ENCODE results near the gene TOMM7. TPM values are rescaled to one million over a fixed set of nuclear protein-coding genes. Genes with fewer than 3 reads are reported as not detected.

Gene TOMM7
- total RNA-seq, 1 donor from 2014 or later = 292 TPM

DNA sequence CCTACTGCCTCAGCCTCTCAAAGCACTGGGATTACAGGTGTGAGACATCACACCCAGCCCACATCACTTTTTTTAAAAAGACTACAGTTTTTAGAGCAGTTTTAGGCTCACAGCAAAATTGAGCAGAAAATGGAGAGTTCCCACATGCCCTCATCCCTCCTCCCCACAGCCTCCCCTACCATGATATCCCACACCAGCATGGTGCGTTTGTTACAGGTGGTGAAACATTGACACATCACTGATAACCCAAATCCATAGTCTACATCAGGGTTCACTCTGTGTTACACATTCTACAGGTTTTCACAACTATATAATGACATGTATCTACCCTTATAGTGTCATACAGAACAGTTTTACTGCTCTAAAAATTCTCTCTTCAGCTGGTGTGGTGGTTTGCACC, 24.3 kb upstream of the TOMM7 start:
- TF ChIP-seq, protein P1, sequence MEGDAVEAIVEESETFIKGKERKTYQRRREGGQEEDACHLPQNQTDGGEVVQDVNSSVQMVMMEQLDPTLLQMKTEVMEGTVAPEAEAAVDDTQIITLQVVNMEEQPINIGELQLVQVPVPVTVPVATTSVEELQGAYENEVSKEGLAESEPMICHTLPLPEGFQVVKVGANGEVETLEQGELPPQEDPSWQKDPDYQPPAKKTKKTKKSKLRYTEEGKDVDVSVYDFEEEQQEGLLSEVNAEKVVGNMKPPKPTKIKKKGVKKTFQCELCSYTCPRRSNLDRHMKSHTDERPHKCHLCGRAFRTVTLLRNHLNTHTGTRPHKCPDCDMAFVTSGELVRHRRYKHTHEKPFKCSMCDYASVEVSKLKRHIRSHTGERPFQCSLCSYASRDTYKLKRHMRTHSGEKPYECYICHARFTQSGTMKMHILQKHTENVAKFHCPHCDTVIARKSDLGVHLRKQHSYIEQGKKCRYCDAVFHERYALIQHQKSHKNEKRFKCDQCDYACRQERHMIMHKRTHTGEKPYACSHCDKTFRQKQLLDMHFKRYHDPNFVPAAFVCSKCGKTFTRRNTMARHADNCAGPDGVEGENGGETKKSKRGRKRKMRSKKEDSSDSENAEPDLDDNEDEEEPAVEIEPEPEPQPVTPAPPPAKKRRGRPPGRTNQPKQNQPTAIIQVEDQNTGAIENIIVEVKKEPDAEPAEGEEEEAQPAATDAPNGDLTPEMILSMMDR (IDR thresholded peaks at IDR 0.05) = no peak
- H3K4me1 Mint-ChIP-seq (ENCODE audit: unreplicated experiment) = peaks cover 32% of the 10 kb centered on the region
- no peaks in the 10 kb centered on the region for H3K36me3 Mint-ChIP-seq (ENCODE audit: unreplicated experiment)
- H3K9me3 Mint-ChIP-seq (ENCODE audit: unreplicated experiment) = no peaks in the 10 kb centered on the region
- no peak overlapping the region for H3K4me3 Mint-ChIP-seq (ENCODE audit: unreplicated experiment)
- no peaks in the 10 kb centered on the region for H3K27me3 Mint-ChIP-seq (ENCODE audit: unreplicated experiment)
- no peak overlapping the region for H3K27ac Mint-ChIP-seq (ENCODE audit: unreplicated experiment)
- DNase-seq (ENCODE audit: extremely low spot score, unreplicated experiment) = no peak

DNA sequence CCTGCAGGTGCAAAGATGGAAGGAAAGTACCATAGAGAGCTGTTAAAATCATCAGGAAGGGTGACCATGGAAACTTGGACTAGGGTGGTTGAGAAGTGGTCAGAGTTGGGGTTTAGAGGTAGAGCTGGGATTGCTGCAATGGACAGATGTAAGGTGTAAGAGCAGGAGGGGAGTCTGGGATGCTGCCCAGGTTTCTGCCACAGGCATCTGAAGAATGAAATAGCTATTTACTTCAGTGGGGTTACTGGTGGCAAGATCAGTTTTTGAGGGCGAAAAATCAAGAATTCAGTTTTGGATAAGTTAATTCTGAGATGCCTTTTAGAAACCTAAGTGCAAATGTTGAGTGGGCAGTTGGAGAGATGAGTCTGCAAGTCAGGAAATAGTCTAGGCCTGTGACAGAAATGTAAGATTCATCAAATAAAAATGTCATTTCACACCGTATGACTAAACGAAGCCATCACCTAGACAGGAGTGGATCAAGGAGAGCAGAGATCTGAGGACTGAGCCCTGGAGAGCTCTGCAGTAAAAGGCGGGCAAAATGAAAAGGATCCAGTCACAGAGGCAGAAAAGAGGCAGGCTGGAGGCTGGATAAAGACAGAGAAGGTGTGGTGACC, 22.7 kb upstream of the TOMM7 start:
- Mint-ChIP-seq H3K4me1 (ENCODE audit: unreplicated experiment) (peaks cover 25% of the 10 kb centered on the region), H3K9me3 (ENCODE audit: unreplicated experiment) (no peaks in the 10 kb centered on the region), H3K36me3 (ENCODE audit: unreplicated experiment) (no peaks in the 10 kb centered on the region), H3K27me3 (ENCODE audit: unreplicated experiment) (no peaks in the 10 kb centered on the region), H3K4me3 (ENCODE audit: unreplicated experiment) (no peak overlapping the region), H3K27ac (ENCODE audit: unreplicated experiment) (no peak overlapping the region)
- TF ChIP-seq, protein P1 (IDR thresholded peaks at IDR 0.05) = no peak
- no peak for DNase-seq (ENCODE audit: extremely low spot score, unreplicated experiment)

DNA sequence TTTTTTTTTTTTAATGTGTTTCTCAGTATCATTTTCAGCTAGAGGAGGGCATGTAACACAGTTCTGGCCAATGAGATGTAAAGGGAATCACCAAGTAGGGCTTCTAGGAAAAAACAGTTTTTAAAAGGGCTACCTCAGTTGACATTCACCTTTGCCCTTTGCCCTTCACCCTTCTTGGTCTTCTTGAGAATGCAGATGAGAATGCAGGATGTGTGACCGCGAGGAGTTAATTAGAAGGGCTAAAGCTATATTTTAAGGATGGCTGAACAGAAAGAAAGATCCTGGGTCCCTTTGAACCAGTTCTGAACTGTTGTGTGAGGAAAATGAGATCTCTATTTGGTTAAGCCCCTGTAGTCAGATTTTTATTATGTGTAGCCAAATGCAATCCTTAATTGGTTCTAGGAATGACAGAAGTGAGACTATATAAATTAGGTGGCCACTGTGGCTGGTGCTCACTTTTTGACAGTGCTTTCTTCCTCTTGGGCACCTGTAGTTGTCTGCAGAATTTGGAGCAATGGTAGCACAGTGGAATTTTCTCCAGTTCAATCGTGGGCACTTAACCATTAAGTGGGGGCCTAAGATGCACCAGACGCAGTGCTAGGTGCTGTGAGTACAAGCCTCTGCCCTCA, 21.1 kb upstream of the TOMM7 start:
- Mint-ChIP-seq H3K4me1 (ENCODE audit: unreplicated experiment) (peaks cover 16% of the 10 kb centered on the region), H3K27me3 (ENCODE audit: unreplicated experiment) (no peaks in the 10 kb centered on the region), H3K36me3 (ENCODE audit: unreplicated experiment) (no peaks in the 10 kb centered on the region), H3K27ac (ENCODE audit: unreplicated experiment) (peak overlapping the region; percentile 8), H3K9me3 (ENCODE audit: unreplicated experiment) (no peaks in the 10 kb centered on the region), H3K4me3 (ENCODE audit: unreplicated experiment) (no peak overlapping the region)
- DNase-seq (ENCODE audit: extremely low spot score, unreplicated experiment) = no peak
- TF ChIP-seq, protein P1 (IDR thresholded peaks at IDR 0.05) = no peak

DNA sequence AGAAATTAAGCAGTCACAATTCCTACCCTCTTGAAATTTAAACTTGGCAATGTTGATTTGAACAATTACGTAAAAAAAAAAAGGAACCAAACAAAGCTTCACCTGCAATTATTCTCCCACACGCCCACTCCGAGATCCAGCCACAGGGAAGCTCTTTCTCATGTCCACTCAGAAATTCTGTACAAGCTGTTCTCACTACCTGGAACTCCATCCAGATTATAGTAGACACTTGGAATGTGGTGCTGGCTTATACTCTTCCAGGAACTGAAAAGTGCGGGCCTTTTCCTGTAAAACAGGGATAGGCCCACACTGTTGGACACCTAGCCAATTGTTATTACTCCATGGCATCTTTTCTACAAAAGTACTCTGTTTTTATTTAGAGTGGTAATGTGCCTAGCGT, 20.3 kb upstream of the TOMM7 start:
- TF ChIP-seq, protein P1 (IDR thresholded peaks at IDR 0.05) = no peak
- H3K4me3 Mint-ChIP-seq (ENCODE audit: unreplicated experiment) = no peak overlapping the region
- DNase-seq (ENCODE audit: extremely low spot score, unreplicated experiment) = peak; percentile 8
- H3K4me1 Mint-ChIP-seq (ENCODE audit: unreplicated experiment) = peaks cover 13% of the 10 kb centered on the region
- H3K27ac Mint-ChIP-seq (ENCODE audit: unreplicated experiment) = peak overlapping the region; percentile 66
- H3K9me3 Mint-ChIP-seq (ENCODE audit: unreplicated experiment) = no peaks in the 10 kb centered on the region
- H3K36me3 Mint-ChIP-seq (ENCODE audit: unreplicated experiment) = no peaks in the 10 kb centered on the region
- H3K27me3 Mint-ChIP-seq (ENCODE audit: unreplicated experiment) = no peaks in the 10 kb centered on the region

DNA sequence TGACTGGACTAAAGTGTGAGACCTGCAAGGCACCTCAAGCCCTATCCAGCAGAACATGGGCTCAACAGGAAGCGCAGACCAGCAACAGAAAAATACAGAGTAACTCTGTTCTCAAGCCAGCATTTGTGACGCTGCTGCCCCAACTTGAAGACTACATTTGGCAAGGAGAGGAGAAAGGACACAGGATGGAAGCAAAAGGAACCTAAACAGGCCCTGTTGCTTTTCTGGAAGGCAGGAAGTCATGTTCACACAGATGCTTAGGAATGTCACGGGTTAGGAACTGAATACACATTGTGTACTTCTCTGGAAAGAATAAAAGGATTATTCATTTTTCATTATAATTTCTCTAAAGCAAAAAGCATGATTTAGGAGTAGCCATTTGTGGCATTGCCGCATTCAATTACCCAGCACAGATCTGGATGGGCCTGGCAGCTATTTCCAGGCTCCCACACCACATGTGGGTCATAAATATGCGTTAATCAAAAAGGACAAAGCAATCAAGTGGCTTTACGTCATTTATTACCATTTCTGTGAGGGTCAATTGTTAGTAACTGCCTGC, 19.8 kb upstream of the TOMM7 start:
- DNase-seq (ENCODE audit: extremely low spot score, unreplicated experiment) = peak; percentile 25
- H3K27ac Mint-ChIP-seq (ENCODE audit: unreplicated experiment) = peak overlapping the region; percentile 80
- no peaks in the 10 kb centered on the region for H3K9me3 Mint-ChIP-seq (ENCODE audit: unreplicated experiment)
- H3K4me3 Mint-ChIP-seq (ENCODE audit: unreplicated experiment) = no peak overlapping the region
- TF ChIP-seq, protein P1 (IDR thresholded peaks at IDR 0.05) = no peak
- no peaks in the 10 kb centered on the region for H3K36me3 Mint-ChIP-seq (ENCODE audit: unreplicated experiment)
- H3K4me1 Mint-ChIP-seq (ENCODE audit: unreplicated experiment) = peaks cover 13% of the 10 kb centered on the region
- H3K27me3 Mint-ChIP-seq (ENCODE audit: unreplicated experiment) = no peaks in the 10 kb centered on the region

Data from osteocyte (in vitro differentiated cells).